Measurements from ENCODE around the gene NFIX. TPM values are rescaled to one million over a fixed set of nuclear protein-coding genes. Genes with fewer than 3 reads are reported as not detected.

The NFIX gene
- total RNA-seq, 2 experiments from 2014 or later: 6.3 to 8.7 TPM

- no peak overlapping the region for H3K27ac Mint-ChIP-seq
- H3K4me3 Mint-ChIP-seq: no peak overlapping the region
- H3K27me3 Mint-ChIP-seq: no peaks in the 10 kb centered on the region
- H3K36me3 Mint-ChIP-seq: no peaks in the 10 kb centered on the region
- no peaks in the 10 kb centered on the region for H3K9me3 Mint-ChIP-seq
- DNase-seq: no peak
- peaks cover 3% of the 10 kb centered on the region for H3K4me1 Mint-ChIP-seq
Observed at GRCh38 chr19:13079542-13079986, 84.3 kb downstream of the NFIX start.

- no peaks in the 10 kb centered on the region for H3K27me3 Mint-ChIP-seq
- H3K9me3 Mint-ChIP-seq: no peaks in the 10 kb centered on the region
- no peak overlapping the region for H3K27ac Mint-ChIP-seq
- peaks cover 3% of the 10 kb centered on the region for H3K4me1 Mint-ChIP-seq
- DNase-seq: no peak
- no peak overlapping the region for H3K4me3 Mint-ChIP-seq
- no peaks in the 10 kb centered on the region for H3K36me3 Mint-ChIP-seq
Observed at GRCh38 chr19:13082192-13083007, 87.1 kb downstream of the NFIX start.

- no peak for DNase-seq
- Mint-ChIP-seq H3K27me3 (no peaks in the 10 kb centered on the region), H3K36me3 (no peaks in the 10 kb centered on the region), H3K4me3 (no peak overlapping the region), H3K9me3 (no peaks in the 10 kb centered on the region), H3K27ac (no peak overlapping the region), H3K4me1 (peaks cover 3% of the 10 kb centered on the region)
Observed at GRCh38 chr19:13083008-13083404, 87.7 kb downstream of the NFIX start.

GRCh38 chr19:13083627-13084026 lies 88.4 kb downstream of the NFIX start:
- H3K27ac Mint-ChIP-seq: no peak overlapping the region
- H3K36me3 Mint-ChIP-seq: no peaks in the 10 kb centered on the region
- no peak for DNase-seq
- no peaks in the 10 kb centered on the region for H3K27me3 Mint-ChIP-seq
- H3K4me1 Mint-ChIP-seq: peaks cover 3% of the 10 kb centered on the region
- H3K4me3 Mint-ChIP-seq: no peak overlapping the region
- no peaks in the 10 kb centered on the region for H3K9me3 Mint-ChIP-seq

- Mint-ChIP-seq H3K4me3 (no peak overlapping the region), H3K36me3 (no peaks in the 10 kb centered on the region)
- DNase-seq: no peak
Observed at GRCh38 chr19:13085666-13086065, 90.4 kb downstream of the NFIX start.

GRCh38 chr19:13086341-13086740 lies 91.1 kb downstream of the NFIX start:
- Mint-ChIP-seq H3K4me3 (no peak overlapping the region), H3K4me1 (no peaks in the 10 kb centered on the region), H3K9me3 (no peaks in the 10 kb centered on the region), H3K36me3 (no peaks in the 10 kb centered on the region), H3K27ac (no peak overlapping the region), H3K27me3 (no peaks in the 10 kb centered on the region)
- no peak for DNase-seq

More at GRCh38 chr19:13085666-13086065, 90.4 kb downstream of the NFIX start:
- no peaks in the 10 kb centered on the region for H3K27me3 Mint-ChIP-seq
- no peak overlapping the region for H3K27ac Mint-ChIP-seq
- H3K4me1 Mint-ChIP-seq: no peaks in the 10 kb centered on the region
- H3K9me3 Mint-ChIP-seq: no peaks in the 10 kb centered on the region

- H3K27ac Mint-ChIP-seq: no peak overlapping the region
- H3K4me3 Mint-ChIP-seq: no peak overlapping the region
- H3K27me3 Mint-ChIP-seq: no peaks in the 10 kb centered on the region
- H3K36me3 Mint-ChIP-seq: no peaks in the 10 kb centered on the region
- H3K4me1 Mint-ChIP-seq: no peaks in the 10 kb centered on the region
- DNase-seq: no peak
- no peaks in the 10 kb centered on the region for H3K9me3 Mint-ChIP-seq
Observed at GRCh38 chr19:13087295-13087694, 92.0 kb downstream of the NFIX start.

- H3K4me3 Mint-ChIP-seq: no peak overlapping the region
- no peaks in the 10 kb centered on the region for H3K27me3 Mint-ChIP-seq
- H3K9me3 Mint-ChIP-seq: no peaks in the 10 kb centered on the region
- DNase-seq: no peak
- H3K27ac Mint-ChIP-seq: no peak overlapping the region
- H3K36me3 Mint-ChIP-seq: no peaks in the 10 kb centered on the region
- no peaks in the 10 kb centered on the region for H3K4me1 Mint-ChIP-seq
Observed at GRCh38 chr19:13087795-13088537, 92.7 kb downstream of the NFIX start.

GRCh38 chr19:13089139-13089856 lies 94.0 kb downstream of the NFIX start:
- H3K9me3 Mint-ChIP-seq: no peaks in the 10 kb centered on the region
- peak; percentile 40 for DNase-seq

GRCh38 chr19:13089857-13090507 lies 94.7 kb downstream of the NFIX start:
- no peak overlapping the region for H3K27ac Mint-ChIP-seq
- DNase-seq: no peak
- no peaks in the 10 kb centered on the region for H3K9me3 Mint-ChIP-seq
- peaks cover 9% of the 10 kb centered on the region for H3K27me3 Mint-ChIP-seq
- peaks cover 4% of the 10 kb centered on the region for H3K4me1 Mint-ChIP-seq
- no peaks in the 10 kb centered on the region for H3K36me3 Mint-ChIP-seq
- H3K4me3 Mint-ChIP-seq: no peak overlapping the region

More at GRCh38 chr19:13089139-13089856, 94.0 kb downstream of the NFIX start:
- no peak overlapping the region for H3K27ac Mint-ChIP-seq
- peaks cover 2% of the 10 kb centered on the region for H3K4me1 Mint-ChIP-seq
- H3K27me3 Mint-ChIP-seq: peaks cover 3% of the 10 kb centered on the region
- H3K36me3 Mint-ChIP-seq: no peaks in the 10 kb centered on the region
- no peak overlapping the region for H3K4me3 Mint-ChIP-seq

GRCh38 chr19:13090511-13091231 lies 95.4 kb downstream of the NFIX start:
- DNase-seq: no peak
- H3K9me3 Mint-ChIP-seq: no peaks in the 10 kb centered on the region
- peaks cover 7% of the 10 kb centered on the region for H3K4me1 Mint-ChIP-seq
- no peak overlapping the region for H3K27ac Mint-ChIP-seq
- H3K4me3 Mint-ChIP-seq: no peak overlapping the region
- peaks cover 13% of the 10 kb centered on the region for H3K27me3 Mint-ChIP-seq
- H3K36me3 Mint-ChIP-seq: no peaks in the 10 kb centered on the region

- Mint-ChIP-seq H3K27ac (no peak overlapping the region), H3K4me1 (peaks cover 13% of the 10 kb centered on the region), H3K9me3 (no peaks in the 10 kb centered on the region), H3K36me3 (no peaks in the 10 kb centered on the region), H3K4me3 (no peak overlapping the region), H3K27me3 (peaks cover 22% of the 10 kb centered on the region)
- no peak for DNase-seq
Observed at GRCh38 chr19:13091400-13092157, 96.3 kb downstream of the NFIX start.

- Mint-ChIP-seq H3K9me3 (no peaks in the 10 kb centered on the region), H3K27ac (no peak overlapping the region), H3K4me1 (peaks cover 17% of the 10 kb centered on the region), H3K27me3 (peaks cover 28% of the 10 kb centered on the region), H3K4me3 (no peak overlapping the region), H3K36me3 (no peaks in the 10 kb centered on the region)
- DNase-seq: no peak
Observed at GRCh38 chr19:13092158-13092543, 96.9 kb downstream of the NFIX start.

All from activated naive CD8-positive, alpha-beta T cell treated with anti-CD3 and anti-CD28 coated beads for 36 hours (primary cell).